HG02623 (cell line): ENCODE results near the gene MYADML2.
A peak's percentile ranks its signal among the peaks of the same experiment; 100 is the strongest.
"Not testable (repeated sequence)": the region's sequence is repeated elsewhere in the genome, so short reads cannot be mapped to it uniquely, and the experiment has no call there.

Experiments used
- ATAC-seq: cut with Tn5 transposase; IDR thresholded peaks from one replicate; pipeline ENCODE4 v1.9.1; 2021; ENCODE audit warnings: moderate library complexity; ENCODE audit not compliant: unreplicated experiment

Gene MYADML2

DNA sequence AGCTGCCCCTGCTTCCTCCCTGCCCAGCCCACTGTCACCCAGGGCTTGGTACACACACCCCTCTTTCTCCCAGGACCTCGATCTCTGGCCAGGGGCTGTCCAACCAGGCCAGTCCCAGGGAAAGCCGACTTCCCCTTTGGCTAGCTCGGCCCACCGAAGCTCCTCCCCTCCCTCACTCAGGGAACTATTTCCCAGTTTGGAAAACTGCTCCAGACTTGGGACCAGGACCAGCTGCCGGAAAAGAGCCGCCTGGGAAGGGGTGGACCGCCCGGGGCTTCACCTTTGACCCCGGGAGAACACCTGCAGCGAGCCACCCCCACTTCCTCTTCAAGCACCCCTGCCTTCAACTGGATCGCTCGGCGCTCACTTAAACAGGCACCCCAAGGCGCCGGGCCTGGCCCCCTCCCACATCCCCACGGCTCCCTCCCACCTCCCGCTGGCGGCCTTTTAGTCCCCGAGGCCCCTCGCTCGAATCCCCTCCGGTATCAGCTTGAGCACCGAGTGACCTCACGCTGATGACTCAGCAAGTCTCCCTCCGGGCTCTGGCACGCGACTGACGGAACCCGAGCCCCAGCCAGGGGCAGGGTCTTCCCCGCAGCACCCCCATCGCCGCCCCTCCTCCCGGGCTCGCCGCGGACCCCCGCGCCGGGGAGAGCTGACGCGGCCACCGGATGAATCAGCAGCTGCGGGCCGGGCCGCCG, 20.4 kb downstream of the MYADML2 start:
- peak; percentile 26 for ATAC-seq

- ATAC-seq, result no peak
Measured at GRCh38 chr17:81925860-81926450, 21.1 kb downstream of the MYADML2 start.

GRCh38 chr17:81924557-81925532, 22.2 kb downstream of the MYADML2 start:
- no peak for ATAC-seq

DNA sequence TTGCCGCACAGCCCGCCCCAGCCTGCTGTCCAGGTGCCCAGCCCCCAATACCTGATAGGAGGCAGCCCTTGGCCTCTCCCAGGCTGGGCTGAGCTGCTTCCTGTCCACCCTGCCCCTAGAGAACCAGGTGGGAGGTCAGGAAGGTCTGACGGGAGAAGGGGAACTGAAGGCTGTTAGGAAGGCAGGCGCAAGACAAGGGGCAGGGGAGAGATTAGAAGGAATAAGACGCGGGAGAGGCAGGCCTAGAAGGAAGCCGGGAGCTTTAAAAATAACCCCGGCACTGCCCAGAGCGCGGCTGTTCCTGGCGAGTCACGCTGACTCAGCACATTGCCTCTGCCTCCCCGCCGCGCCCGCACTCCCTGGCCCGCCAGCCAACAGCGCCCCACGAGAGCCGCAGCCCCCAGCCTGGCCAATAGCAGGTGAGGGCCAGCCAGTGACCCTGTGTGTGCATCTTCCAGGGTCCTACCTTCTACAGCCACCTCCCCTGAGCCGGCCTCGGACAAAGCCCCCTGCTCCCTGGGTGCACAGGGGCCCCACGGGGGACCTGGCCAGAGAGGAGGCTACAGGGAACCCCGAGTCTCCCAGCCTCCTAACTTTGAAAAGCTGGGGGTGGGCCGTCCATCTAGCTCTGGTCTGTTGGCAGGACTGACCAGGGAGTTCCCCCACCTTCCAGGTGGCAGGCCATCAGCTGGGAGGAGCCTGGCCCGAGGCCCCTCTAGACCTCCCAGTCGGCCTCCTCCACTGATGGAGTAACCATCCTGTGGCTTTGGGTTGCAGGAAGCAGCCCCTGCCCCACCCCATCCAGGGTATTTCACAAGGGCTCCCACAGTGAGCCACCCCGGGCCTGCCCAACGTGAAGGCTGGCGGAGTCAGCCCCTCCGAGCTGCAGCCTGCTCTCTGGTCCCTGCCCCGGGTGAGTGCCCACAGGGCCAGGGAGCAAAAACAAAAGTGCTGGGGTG, 23.5 kb downstream of the MYADML2 start:
- ATAC-seq, result no peak

- ATAC-seq, result no peak
Measured at GRCh38 chr17:81922566-81923301, 24.3 kb downstream of the MYADML2 start.

GRCh38 chr17:81921996-81922565, 25.0 kb downstream of the MYADML2 start:
- no peak for ATAC-seq

- no peak for ATAC-seq
Measured at GRCh38 chr17:81921537-81921862, 25.5 kb downstream of the MYADML2 start.

GRCh38 chr17:81920612-81921536, 26.2 kb downstream of the MYADML2 start:
- no peak for ATAC-seq

GRCh38 chr17:81918832-81919545, 28.0 kb downstream of the MYADML2 start:
- no peak for ATAC-seq

GRCh38 chr17:81918333-81918669, 28.7 kb downstream of the MYADML2 start:
- ATAC-seq, result not testable (repeated sequence)

GRCh38 chr17:81917565-81918332, 29.3 kb downstream of the MYADML2 start, which contains the start of gene SIRT7:
SIRT7 (minus strand) TSS chr17:81918176; CDS start chr17:81918131, 45 bp downstream.
- ATAC-seq, result peak; percentile 59

DNA sequence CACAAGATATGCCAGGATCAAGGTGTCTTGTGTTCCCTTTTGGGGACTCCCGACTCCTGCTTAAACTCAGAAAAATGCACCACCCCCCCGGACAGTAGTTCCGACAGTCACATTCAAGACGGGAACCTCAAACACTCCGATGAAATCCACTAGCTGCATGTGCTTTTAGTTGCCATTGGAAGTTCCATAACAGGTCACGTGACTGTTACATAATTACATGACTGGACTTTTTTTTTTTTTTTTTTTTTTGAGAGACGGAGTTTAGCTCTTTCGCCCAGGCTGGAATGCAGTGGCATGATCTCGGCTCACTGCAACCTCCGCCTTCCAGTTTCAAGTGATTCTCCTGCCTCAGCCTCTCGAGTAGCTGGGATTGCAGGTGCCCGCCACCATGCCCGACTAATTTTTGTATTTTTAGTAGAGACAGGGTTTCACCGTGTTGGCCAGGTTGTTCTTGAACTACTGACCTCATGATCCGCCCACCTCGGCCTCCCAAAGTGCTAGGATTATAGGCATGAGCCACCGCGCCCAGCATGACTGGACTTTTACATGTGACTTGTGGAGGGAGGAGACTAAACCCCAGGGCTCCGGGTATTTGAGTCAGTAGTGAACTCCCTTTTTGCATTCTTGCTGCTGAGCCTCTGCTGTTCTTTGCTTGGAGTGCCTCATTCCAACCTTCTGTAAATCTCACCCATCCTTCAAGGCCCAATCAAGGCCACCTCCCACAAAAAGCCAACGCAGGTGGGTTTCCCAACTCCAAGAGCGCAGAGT, 30.6 kb downstream of the MYADML2 start:
- no peak for ATAC-seq

DNA sequence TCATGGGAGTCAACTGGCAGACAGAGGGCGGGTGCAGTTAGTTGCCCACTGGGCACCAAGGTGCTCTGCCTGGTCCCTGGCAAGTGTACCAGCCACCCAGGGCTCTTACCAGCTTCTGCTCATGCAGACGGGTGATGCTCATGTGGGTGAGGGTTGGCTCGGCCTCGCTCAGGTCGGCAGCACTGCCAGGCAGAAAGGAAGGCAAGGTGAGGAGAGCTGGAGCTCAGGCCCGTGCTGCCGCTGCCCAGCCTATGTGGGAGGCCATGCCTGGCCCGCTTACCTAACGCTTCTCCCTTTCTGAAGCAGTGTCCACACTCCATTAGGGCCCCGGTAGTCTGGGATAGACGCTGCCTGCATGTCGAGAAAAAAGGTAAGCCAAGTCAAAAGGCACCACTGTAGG, 31.7 kb downstream of the MYADML2 start:
- ATAC-seq, result no peak

- ATAC-seq, result no peak
Measured at GRCh38 chr17:81914103-81914850, 32.8 kb downstream of the MYADML2 start.

- no peak for ATAC-seq
Measured at GRCh38 chr17:81913394-81914102, 33.5 kb downstream of the MYADML2 start.
